GM18951 (cell line): ENCODE measurements around the gene MAG.

Experiments used
- POLR2A ChIP-seq: IDR thresholded peaks from 4 replicates; pipeline ENCODE4 v1.6.1; 2011; ENCODE audit warnings: mild to moderate bottlenecking; ENCODE audit not compliant: insufficient read length, insufficient read depth; ENCODE audit errors: extremely low read depth
- in situ Hi-C: fragments of 300-500 bp; cut with MboI; formaldehyde crosslinking; loops from one replicate; pipeline ENCODE4 v1.12.0; 2022; ENCODE audit warnings: low sequenced_read_pairs, mixed read lengths, inconsistent platforms; ENCODE audit not compliant: unreplicated experiment

Gene MAG

GRCh38 chr19:35304036-35304435, 12.1 kb downstream of the MAG start:
- in situ Hi-C loops = no loop called here
- no peak for TF ChIP-seq POLR2A

- TF ChIP-seq POLR2A = no peak
- in situ Hi-C loops = no loop called here
Observed at GRCh38 chr19:35305181-35305580, 13.2 kb downstream of the MAG start.

- in situ Hi-C loops = no loop called here
- no peak for TF ChIP-seq POLR2A
Observed at GRCh38 chr19:35306473-35307246, 14.7 kb downstream of the MAG start.

GRCh38 chr19:35307931-35308330, 16.0 kb downstream of the MAG start:
- in situ Hi-C loops = no loop called here
- no peak for TF ChIP-seq POLR2A

- TF ChIP-seq POLR2A = no peak
- in situ Hi-C loops = no loop called here
Observed at GRCh38 chr19:35308910-35309309, 16.9 kb downstream of the MAG start.

GRCh38 chr19:35309481-35310279, 17.7 kb downstream of the MAG start:
- no peak for TF ChIP-seq POLR2A
- in situ Hi-C loops = no loop called here

GRCh38 chr19:35310331-35310730, 18.4 kb downstream of the MAG start:
- in situ Hi-C loops = no loop called here
- TF ChIP-seq POLR2A = no peak

- no peak for TF ChIP-seq POLR2A
- in situ Hi-C loops = no loop called here
Observed at GRCh38 chr19:35310811-35311465, 19.0 kb downstream of the MAG start.

- in situ Hi-C loops = no loop called here
- TF ChIP-seq POLR2A = no peak
Observed at GRCh38 chr19:35311901-35312665, 20.1 kb downstream of the MAG start.

GRCh38 chr19:35313587-35313986, 21.6 kb downstream of the MAG start:
- in situ Hi-C loops = no loop called here
- no peak for TF ChIP-seq POLR2A

GRCh38 chr19:35314031-35314430, 22.1 kb downstream of the MAG start:
- no peak for TF ChIP-seq POLR2A
- in situ Hi-C loops = no loop called here

GRCh38 chr19:35314858-35315470, 23.0 kb downstream of the MAG start:
- no peak for TF ChIP-seq POLR2A
- in situ Hi-C loops = no loop called here
